Spinal cord (tissue), 10 donors: ENCODE data around the gene INPP4B. TPM values are rescaled to one million over a fixed set of nuclear protein-coding genes. Genes with fewer than 3 reads are reported as not detected.
"Not testable (repeated sequence)": the region's sequence is repeated elsewhere in the genome, so short reads cannot be mapped to it uniquely, and the experiment has no call there.

ENCODE experiments used
- DNase-seq, 6 donors: peaks; one replicate each; pipeline versions ENCODE4 v3.0.0 to v3.0.0-alpha.2; 2013 to 2015; ENCODE audit warnings: low spot score in 6 of 6, low read depth in 4 of 6
- H3K27ac ChIP-seq: one replicate; pipeline ENCODE4 v1.5.1; 2013; ENCODE audit warnings: low read depth, low read length, control low read depth
- H3K27me3 ChIP-seq: one replicate; pipeline ENCODE4 v1.6.1; 2013; ENCODE audit warnings: low read length; ENCODE audit not compliant: control insufficient read depth, insufficient read depth
- H3K36me3 ChIP-seq: one replicate; pipeline ENCODE4 v1.6.1; 2013; ENCODE audit warnings: low read length; ENCODE audit not compliant: control insufficient read depth, insufficient read depth
- H3K4me1 ChIP-seq: one replicate; pipeline ENCODE4 v1.6.1; 2013; ENCODE audit warnings: low read length; ENCODE audit not compliant: control insufficient read depth, insufficient read depth
- H3K4me3 ChIP-seq: one replicate; pipeline ENCODE4 v1.5.1; 2013; ENCODE audit warnings: low read depth, low read length, control low read depth
- H3K9me3 ChIP-seq: one replicate; pipeline ENCODE4 v1.6.1; 2013; ENCODE audit warnings: low read length; ENCODE audit not compliant: control insufficient read depth, insufficient read depth
- WGBS: methylation state at CpG from one replicate; pipeline ENCODE4 v1.1.5; 2013; ENCODE audit warnings: missing lambda C conversion rate; ENCODE audit not compliant: insufficient coverage; 5-methylcytosine and 5-hydroxymethylcytosine counted together
- polyA plus RNA-seq, 2 donors: library from polyadenylated mRNA; unstranded; fragments of 120-200 nt; gene quantifications; one replicate each; pipeline ENCODE4 v1.2.1, GENCODE V29; 2013; ENCODE audit not compliant: insufficient read length in 2 of 2
- total RNA-seq, 2 donors: library from RNA; depleted of rRNA in 1 of 2; stranded (reverse); fragments of 120-200 nt in 1 of 2; fragments of >200 nt in 1 of 2; gene quantifications; one replicate each; pipeline versions ENCODE4 v1.2.3 to v1.2.4, GENCODE V29; 2013 to 2014
- donor health status: healthy.

The INPP4B gene
- total and polyA plus RNA-seq, 4 donors: 5.7 to 29.4 (median 14.5) TPM

DNA sequence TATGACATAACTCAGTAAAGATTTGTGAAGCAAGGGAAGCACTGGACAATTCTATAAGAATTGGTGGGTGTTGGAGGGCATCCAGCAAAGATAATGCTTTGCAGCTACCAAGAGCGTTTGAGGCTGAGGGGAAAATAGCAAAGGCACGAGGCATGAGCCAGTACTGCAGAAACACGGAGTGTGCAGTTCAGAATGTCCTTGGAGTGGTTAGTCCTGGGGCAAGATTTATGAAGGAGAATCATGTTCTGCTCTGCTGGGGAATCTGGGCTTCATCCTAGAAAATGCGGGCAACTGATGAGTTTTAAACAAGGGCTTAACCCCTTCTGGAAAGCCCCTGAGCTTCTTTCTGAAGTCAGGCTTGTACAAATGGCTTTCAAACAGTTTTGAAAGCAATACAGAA is 757.2 kb downstream of the INPP4B start:
- no peak overlapping the region for H3K4me3 ChIP-seq
- H3K27me3 ChIP-seq: no peaks in the 10 kb centered on the region
- no peak for DNase-seq
- H3K36me3 ChIP-seq: no peaks in the 10 kb centered on the region
- 56% methylated on average over 4 of the region's 4 CpGs for WGBS
- H3K4me1 ChIP-seq: no peaks in the 10 kb centered on the region
- no peak overlapping the region for H3K27ac ChIP-seq
- H3K9me3 ChIP-seq: no peaks in the 10 kb centered on the region

DNA sequence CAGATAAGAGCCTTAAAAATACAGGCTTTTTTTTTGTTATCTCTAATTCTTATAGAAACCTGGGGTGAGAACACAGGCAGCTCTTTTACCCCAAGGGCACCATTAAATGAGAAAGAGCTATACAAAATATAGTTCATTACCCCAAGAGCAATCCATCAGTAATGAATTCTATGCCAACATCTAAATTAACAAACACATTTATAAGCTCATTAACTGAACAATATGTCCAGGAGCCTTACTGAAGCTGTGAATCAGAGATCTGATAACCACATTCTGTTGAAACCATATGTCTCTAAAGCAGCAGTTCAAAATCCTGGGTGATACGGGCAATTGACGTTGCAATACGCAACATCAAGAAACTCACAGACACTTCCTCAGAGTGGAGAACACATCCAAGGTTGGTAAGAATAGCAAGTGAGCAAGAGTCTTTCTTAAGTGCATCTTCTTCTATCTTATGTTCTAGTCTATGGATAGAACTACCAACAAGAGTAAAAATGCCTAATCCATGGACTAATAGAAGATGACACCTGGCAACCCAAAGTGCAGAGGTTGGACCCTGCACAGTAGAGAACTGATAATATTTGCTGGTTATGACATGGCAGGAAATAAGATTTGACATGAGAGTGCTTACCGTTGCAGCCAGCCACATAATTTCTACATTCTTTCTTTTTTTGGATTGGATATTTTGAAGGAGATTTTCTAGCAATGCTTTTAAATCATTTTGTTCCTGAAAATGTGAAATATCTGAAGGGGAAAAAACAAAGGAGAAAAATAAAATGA is 760.4 kb downstream of the INPP4B start:
- Histone ChIP-seq H3K27ac (no peak overlapping the region), H3K9me3 (no peaks in the 10 kb centered on the region), H3K4me3 (no peak overlapping the region), H3K4me1 (no peaks in the 10 kb centered on the region), H3K36me3 (no peaks in the 10 kb centered on the region), H3K27me3 (no peaks in the 10 kb centered on the region)
- WGBS: no CpG with 5 or more reads among the region's 4 CpGs
- DNase-seq: peak in 1 of 6 donors; percentile 53

DNA sequence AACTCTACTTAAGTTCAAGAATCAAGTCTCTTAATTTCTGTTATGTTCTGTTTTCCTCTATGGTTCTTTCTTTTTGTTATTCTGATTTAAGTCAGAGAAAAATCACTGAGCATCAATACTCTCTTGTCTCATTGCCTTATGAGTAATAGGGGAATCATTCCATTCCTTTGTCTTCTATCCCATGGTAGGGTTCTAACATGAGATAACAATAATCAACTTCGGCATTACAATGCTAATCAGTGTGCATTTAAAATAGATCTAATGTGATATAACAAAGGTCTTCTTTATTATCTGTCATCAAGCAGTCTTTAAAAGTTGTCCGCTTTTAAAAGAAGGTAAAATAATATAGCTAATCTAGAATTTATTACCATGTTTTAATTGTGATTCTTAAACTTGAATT is 762.8 kb downstream of the INPP4B start:
- H3K27me3 ChIP-seq: no peaks in the 10 kb centered on the region
- H3K9me3 ChIP-seq: no peaks in the 10 kb centered on the region
- no peak for DNase-seq
- H3K4me1 ChIP-seq: no peaks in the 10 kb centered on the region
- no CpG with 5 or more reads among the region's 2 CpGs for WGBS
- no peaks in the 10 kb centered on the region for H3K36me3 ChIP-seq
- H3K27ac ChIP-seq: no peak overlapping the region
- no peak overlapping the region for H3K4me3 ChIP-seq

DNA sequence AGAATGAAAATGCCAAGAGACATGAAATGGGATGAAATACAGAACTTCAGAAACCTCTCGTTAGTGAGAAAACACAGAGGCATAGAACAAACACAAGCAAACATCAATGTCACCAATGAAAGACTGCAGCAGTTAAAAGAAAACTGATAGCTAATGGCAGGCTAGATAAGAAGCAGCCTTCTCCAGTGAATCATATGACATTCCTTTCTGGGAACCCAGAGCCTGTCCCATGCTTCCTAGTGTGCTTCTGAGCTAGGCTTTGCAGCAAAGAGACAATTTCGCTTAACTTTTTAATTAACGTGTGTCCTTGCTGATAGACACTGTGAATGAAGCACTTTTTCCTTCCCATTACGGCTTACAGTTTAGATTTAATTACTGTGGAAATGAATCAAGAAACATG is 765.1 kb downstream of the INPP4B start:
- Histone ChIP-seq H3K36me3 (no peaks in the 10 kb centered on the region), H3K9me3 (no peaks in the 10 kb centered on the region), H3K27ac (no peak overlapping the region), H3K4me3 (no peak overlapping the region), H3K27me3 (no peaks in the 10 kb centered on the region), H3K4me1 (no peaks in the 10 kb centered on the region)
- WGBS: 89% methylated on average over 2 of the region's 4 CpGs
- DNase-seq: no peak

DNA sequence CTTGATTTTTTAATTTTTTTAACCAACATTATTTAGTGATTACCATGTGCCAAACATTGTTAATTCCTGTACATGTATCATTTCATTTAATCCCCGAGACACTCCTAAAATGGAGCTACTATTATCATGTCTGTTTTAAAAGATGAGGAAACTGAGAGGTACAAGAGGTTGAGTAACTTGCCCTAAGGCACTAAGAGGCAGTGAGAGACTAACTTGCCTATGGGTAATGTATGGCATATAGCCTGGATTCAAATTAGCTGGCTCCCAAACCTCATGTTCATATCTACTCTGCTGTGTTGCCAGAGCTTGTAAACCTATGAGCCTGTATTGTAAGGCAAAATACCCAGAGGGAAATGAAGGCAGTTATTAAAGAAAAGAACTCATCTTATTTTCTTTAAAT is 766.1 kb downstream of the INPP4B start:
- Histone ChIP-seq H3K27ac (no peak overlapping the region), H3K4me3 (no peak overlapping the region), H3K4me1 (no peaks in the 10 kb centered on the region), H3K9me3 (no peaks in the 10 kb centered on the region), H3K27me3 (no peaks in the 10 kb centered on the region), H3K36me3 (no peaks in the 10 kb centered on the region)
- no CpG with 5 or more reads among the region's 1 CpG for WGBS
- DNase-seq: no peak

DNA sequence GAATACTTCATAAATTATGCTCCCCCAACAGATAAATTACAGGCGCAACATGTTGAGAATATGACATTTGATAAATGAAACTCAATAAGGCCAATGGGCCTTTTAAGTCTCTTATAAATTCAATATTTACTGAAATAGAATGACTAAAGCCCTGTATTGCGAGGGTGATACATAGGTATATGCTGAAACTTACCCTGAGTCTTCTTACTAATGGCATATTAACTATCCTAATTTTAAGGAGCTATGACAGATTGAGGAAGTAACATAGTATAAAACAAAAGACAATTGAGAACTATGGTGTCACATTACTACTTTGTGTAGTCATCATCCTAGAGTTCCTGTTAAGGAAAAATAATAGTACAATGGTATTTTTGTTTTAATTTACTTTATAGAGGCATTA is 769.1 kb downstream of the INPP4B start:
- WGBS: no CpG with 5 or more reads among the region's 2 CpGs
- Histone ChIP-seq H3K4me3 (no peak overlapping the region), H3K4me1 (no peaks in the 10 kb centered on the region), H3K27ac (no peak overlapping the region), H3K36me3 (no peaks in the 10 kb centered on the region), H3K9me3 (no peaks in the 10 kb centered on the region), H3K27me3 (no peaks in the 10 kb centered on the region)
- no peak for DNase-seq

DNA sequence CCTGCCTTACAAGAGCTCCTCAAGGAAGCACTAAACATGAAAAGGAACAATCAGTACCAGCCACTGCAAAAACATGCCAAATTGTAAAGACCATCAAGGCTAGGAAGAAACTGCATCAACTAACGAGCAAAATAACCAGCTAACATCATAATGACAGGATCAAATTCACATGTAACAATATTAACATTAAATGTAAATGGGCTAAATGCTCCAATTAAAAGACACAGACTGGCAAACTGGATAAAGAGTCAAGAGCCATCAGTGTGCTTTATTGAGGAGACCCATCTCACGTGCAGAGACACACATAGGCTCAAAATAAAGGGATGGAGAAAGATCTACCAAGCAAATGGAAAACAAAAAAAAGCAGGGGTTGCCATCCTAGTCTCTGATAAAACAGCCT is 777.8 kb downstream of the INPP4B start:
- H3K9me3 ChIP-seq, H3K4me3 ChIP-seq, DNase-seq, H3K4me1 ChIP-seq, H3K27me3 ChIP-seq, H3K27ac ChIP-seq, H3K36me3 ChIP-seq: not testable (repeated sequence)
- no CpG with 5 or more reads among the region's 2 CpGs for WGBS

DNA sequence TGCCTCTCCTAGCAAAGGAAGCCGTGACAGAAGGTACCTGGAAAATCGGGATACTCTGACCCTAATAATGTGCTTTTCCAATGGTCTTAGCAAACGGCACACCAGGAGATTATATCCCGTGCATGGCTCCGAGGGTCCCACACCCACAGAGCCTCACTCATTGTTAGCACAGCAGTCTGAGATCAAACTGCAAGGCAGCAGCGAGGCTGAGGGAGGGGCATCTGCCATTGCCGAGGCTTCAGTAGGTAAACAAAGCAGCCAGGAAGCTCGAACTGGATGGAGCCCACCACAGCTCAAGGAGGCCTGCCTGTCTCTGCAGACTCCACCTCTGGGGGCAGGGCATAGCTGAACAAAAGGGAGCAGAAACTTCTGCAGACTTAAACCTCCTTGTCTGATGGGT is 779.5 kb downstream of the INPP4B start:
- H3K4me3 ChIP-seq, DNase-seq, H3K27me3 ChIP-seq, H3K4me1 ChIP-seq, H3K9me3 ChIP-seq, H3K36me3 ChIP-seq, H3K27ac ChIP-seq: not testable (repeated sequence)
- 97% methylated on average over 8 of the region's 8 CpGs for WGBS

DNA sequence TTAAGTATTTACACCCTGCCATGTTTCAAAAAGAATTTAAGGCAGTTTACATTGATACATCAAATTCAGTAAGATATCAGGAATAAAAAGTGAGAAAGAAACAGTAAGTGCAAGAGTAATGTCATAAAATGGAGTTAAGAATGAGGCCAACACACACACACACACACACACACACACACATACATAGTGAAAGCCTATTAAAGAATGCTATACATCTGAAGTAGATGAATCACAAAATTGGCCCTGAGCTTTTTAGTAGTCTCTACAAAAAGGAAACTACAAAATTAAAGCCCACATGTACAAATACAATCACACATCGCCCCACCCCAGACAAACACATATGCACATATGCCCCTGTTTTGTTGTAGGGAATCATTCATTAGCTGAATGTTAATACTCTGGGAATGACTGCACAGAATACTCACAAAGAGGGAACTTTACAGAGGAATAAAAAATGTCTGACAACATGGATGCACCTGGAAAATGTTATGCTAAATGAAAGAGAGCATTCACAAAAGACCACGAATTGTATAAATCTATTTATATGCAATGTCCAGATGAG is 780.9 kb downstream of the INPP4B start:
- Histone ChIP-seq H3K36me3 (no peaks in the 10 kb centered on the region), H3K9me3 (no peaks in the 10 kb centered on the region), H3K4me3 (no peak overlapping the region), H3K27me3 (no peaks in the 10 kb centered on the region), H3K4me1 (no peaks in the 10 kb centered on the region), H3K27ac (no peak overlapping the region)
- DNase-seq: no peak
- WGBS: no CpG with 5 or more reads among the region's 2 CpGs

DNA sequence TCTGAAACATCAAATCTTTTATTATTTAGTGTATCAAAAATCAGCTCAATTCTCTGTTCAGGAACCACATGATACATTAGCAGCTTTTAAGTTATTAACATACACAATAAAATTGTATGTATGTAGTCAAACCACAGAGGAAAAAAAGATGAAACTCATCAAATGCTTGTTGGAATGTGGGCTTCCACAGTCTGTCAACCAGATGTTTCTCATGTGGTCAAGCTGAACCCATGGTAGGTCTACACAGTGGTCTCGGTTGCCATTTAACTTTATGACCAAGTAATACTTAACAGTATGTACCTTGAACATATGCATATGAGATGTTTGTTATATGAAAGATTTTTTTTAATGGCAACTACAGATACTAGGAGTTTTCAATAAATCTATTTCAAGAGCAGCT is 781.9 kb downstream of the INPP4B start:
- H3K27ac ChIP-seq: no peak overlapping the region
- no peaks in the 10 kb centered on the region for H3K9me3 ChIP-seq
- no CpG with 5 or more reads among the region's 1 CpG for WGBS
- no peak for DNase-seq
- H3K4me3 ChIP-seq: no peak overlapping the region
- H3K27me3 ChIP-seq: no peaks in the 10 kb centered on the region
- H3K4me1 ChIP-seq: no peaks in the 10 kb centered on the region
- H3K36me3 ChIP-seq: no peaks in the 10 kb centered on the region
